Coronary artery (tissue), 2 donors: Measurements from ENCODE around the gene RPL32.
A peak's percentile ranks its signal among the peaks of the same experiment; 100 is the strongest.

ENCODE experiments used
- DNase-seq: peaks from one replicate; pipeline ENCODE4 v3.0.0-alpha.2; 2017; ENCODE audit warnings: low spot score
- H3K27ac ChIP-seq, 2 donors: fragments of 200-600 bp; sonication (generic); one replicate each; pipeline ENCODE4 v1.5.1; 2016 to 2019
- H3K4me3 ChIP-seq: fragments of 200-600 bp; sonication (generic); 2 replicates; pipeline ENCODE4 v1.5.1; 2016; ENCODE audit warnings: mild to moderate bottlenecking, moderate library complexity
- CTCF ChIP-seq: fragments of 200-600 bp; sonication (generic); IDR thresholded peaks from one replicate; pipeline ENCODE4 v1.5.1; 2019; ENCODE audit warnings: antibody characterized with exemption

The RPL32 gene

GRCh38 chr3:12841149-12841969, at the start of gene RPL32:
Gene RPL32 (minus strand): TSS chr3:12841565. CDS start chr3:12840237, 1,328 bp downstream.
- peak; percentile 74 for TF ChIP-seq CTCF
- DNase-seq, result peak; percentile 90
- Histone ChIP-seq H3K27ac (peak within 1 kb of the TSS; percentile 83 to 85), H3K4me3 (peak within 1 kb of the TSS; percentile 80)

- no peak overlapping the region for H3K4me3 ChIP-seq
- no peak for TF ChIP-seq CTCF
- H3K27ac ChIP-seq, result no peak overlapping the region
- DNase-seq, result no peak
Measured at GRCh38 chr3:12890610-12891390, 49.4 kb upstream of the RPL32 start.

- no peak for TF ChIP-seq CTCF
- no peak overlapping the region for H3K27ac ChIP-seq
Measured at GRCh38 chr3:12886736-12887135, 45.4 kb upstream of the RPL32 start.

GRCh38 chr3:12886106-12886679, 44.8 kb upstream of the RPL32 start:
- no peak overlapping the region for H3K27ac ChIP-seq

More at GRCh38 chr3:12886736-12887135, 45.4 kb upstream of the RPL32 start:
- no peak overlapping the region for H3K4me3 ChIP-seq
- no peak for DNase-seq

GRCh38 chr3:12885583-12885930, 44.2 kb upstream of the RPL32 start:
- no peak overlapping the region for H3K27ac ChIP-seq
- no peak overlapping the region for H3K4me3 ChIP-seq
- DNase-seq, result no peak
- TF ChIP-seq CTCF, result no peak

More at GRCh38 chr3:12886106-12886679, 44.8 kb upstream of the RPL32 start:
- no peak for DNase-seq
- no peak for TF ChIP-seq CTCF
- H3K4me3 ChIP-seq, result no peak overlapping the region

- Histone ChIP-seq H3K27ac (no peak overlapping the region), H3K4me3 (no peak overlapping the region)
- TF ChIP-seq CTCF, result no peak
- DNase-seq, result no peak
Measured at GRCh38 chr3:12884790-12885582, 43.6 kb upstream of the RPL32 start.
